GM21737 (cell line): ENCODE measurements around the gene PRKN.
"Not testable (repeated sequence)": the region's sequence is repeated elsewhere in the genome, so short reads cannot be mapped to it uniquely, and the experiment has no call there.

ENCODE experiments used
- ATAC-seq: cut with Tn5 transposase; IDR thresholded peaks from one replicate; pipeline ENCODE4 v1.9.1; 2021; ENCODE audit warnings: mild to moderate bottlenecking, moderate library complexity; ENCODE audit not compliant: unreplicated experiment

Gene PRKN

DNA sequence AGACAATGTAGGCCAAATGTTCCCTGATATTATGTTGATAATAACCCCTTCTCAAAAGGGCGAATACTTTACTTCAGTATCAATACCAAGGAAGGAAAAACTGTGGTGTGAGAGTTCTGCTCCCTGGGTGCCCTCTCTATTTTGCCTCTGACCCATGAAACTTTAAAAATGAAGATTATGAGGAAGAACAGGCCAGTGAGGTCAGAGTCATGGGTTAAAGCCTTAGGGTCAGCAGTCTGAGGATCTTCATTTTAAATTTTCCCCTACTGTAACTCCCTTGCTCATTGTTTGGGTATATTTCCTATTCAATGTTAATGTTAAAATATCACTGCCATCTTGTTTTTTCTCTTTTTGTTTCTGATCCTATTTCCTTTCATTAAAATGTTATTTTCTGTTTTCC lies 47.9 kb downstream of the PRKN start:
- ATAC-seq: no peak

DNA sequence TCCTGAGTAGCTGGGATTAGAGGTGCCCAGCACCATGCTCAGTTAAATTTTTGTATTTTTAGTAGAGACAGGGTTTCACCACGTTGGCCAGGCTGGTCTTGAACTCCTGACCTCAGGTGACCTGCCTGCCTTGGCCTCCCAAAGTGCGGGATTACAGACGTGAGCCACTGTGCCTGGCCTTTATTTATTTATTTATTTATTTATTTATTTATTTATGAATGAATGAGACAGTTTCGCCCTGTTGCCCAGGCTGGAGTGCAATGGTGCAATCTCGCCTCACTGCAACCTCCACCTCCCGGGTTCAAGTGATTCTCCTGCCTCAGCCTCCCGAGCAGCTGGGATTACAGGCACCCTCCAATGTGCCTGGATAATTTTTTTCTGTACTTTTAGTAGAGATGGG lies 48.7 kb downstream of the PRKN start:
- not testable (repeated sequence) for ATAC-seq

DNA sequence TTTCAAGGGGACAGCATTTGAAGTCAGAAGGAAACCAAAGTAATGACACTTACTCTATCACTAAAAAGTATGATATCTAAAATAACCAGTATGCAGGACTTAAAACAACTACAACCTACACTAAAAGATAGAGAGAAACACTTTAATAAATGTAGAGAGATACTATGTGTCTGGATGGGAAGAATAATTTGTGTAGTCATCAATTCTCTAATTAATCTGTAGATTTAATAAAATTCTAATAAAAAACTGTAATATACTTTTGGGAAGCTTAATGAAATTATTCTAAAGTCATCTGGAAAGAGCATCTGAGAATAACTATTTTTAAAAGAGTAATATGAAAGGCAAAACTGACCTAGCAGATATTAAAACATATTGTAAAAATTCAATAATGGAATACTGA lies 52.1 kb downstream of the PRKN start:
- no peak for ATAC-seq

DNA sequence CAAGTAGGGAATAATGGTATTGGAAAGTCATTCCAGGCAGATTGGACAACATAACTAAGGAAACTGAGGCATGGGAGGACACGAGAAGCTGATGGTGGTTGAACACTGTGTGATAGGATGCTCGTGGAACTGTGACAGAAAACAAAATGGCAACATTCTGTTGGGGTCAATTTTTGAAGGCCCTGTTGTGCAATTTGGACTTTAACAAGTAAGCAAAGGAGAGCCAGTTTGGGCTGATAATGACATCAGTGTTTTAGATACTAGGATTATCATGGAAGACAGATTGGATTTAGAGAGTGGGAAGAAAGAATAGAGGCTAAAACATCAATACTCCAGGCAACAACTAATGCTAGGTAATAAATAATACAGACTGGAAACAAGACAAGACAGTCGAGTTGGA lies 53.1 kb downstream of the PRKN start:
- ATAC-seq: no peak

DNA sequence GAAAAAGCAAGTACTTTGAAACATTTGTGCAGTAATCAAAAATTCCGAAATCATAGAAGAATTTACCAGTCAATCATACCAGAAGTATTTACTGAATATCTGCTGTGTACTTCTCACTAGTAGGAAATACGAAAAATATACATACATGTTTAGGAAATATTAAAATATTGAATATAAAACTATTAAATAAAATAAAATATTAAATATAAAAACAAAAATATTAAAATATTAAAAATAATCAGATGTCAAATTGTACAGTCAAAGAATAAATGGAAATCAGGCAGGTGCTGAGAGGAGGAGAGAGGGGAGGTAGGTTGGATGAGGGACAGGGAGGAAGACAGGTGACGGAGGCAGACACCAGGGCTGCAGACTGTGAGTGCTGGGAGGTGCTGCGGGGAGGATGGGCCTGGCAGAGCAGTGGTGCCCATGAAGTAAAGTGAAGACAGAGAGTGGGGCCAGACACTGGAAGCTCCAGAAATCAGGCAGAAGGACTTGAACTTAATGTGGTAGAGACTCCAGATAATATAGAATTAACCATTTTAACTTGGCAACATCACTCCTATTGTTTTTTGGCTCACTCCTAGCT lies 55.9 kb downstream of the PRKN start:
- no peak for ATAC-seq

DNA sequence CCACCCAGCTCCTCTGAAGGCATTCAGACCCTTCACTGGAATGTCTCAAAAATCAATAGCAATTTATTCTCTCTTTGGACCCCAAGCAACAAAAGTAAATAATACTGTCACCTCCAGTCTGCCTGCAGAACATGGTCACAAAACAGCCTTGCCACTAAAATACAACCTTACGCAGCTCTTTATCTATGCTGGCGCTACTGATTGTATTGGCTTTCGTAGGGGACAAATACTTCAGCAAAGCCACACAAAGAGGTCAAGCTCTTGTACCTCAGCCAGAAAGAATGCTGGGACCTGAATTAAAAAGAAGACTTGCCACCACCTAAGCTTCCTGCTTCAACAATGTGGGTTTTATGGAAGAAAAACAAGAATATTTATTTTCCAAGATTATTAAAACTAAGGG lies 57.2 kb downstream of the PRKN start:
- ATAC-seq: no peak

DNA sequence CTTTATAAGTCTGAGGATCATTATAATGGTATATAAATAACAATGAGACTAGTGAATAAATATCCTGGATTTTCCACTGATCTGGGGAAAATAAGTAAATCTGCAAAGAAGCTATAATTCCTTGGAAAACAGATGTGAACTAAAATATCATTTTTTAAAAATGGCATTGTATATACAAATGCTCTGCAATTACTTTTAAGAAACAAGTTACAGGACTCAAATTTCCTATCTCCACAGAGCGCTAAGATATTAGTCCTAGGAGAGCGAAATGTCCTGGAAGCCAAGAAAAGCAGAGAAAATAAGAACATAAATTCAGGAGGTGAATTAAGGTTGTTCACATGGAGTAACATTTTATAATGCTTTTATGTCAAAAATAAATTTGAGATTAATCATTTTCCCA lies 61.3 kb downstream of the PRKN start:
- no peak for ATAC-seq

DNA sequence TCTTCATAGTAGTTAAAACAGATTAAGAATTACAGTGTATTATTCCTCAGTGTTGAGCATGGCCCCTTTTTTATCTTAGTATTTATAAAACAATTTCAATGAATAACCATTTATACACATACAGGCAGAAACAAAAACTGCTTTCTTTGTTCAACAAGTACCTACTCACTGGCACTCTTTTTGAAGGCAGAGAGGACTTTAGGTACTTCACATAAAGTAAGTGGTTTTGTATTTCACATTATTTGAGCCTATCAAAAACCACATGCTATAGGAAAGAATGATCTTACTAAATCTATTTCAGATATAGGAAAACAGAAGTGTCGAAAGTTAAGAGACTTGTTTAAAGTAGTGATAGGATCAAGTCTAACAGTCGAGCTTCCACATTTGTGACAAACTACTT lies 73.8 kb downstream of the PRKN start:
- no peak for ATAC-seq

DNA sequence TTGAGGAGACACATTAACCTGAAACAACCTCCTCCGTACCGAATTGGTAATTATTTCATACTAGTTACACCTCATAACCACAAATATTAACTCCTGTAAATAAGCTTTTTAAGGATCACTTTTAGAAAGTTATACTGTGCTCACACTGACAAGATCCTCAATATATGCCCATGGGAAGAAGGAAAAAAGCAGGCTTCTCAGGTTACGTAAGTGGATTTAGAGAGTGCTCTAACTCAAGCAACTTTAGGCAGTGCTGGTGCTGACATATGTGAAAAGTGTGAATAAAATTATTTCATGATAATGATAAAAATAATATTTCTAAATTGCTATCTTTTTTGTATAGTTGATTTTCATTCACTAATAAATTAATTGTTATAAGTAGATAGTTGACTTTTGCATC lies 76.1 kb downstream of the PRKN start:
- ATAC-seq: no peak

DNA sequence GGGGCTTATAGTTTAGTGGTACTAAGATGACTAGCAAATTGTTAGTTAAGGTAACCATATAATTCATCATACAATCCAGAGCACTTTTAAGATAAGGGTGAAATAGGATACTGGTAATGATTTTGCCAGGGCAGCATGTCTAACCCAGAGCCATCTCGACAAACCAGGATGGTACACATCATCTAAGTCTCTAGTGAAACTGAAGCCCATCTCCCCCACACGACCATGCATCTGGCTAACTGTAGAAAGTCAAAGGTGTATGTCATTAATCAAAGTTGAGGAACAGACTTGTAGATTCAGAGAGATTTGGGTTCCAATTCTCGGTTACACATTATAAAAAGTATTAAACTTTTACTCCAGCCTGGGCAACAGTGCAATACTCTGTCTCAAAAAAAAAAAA lies 78.3 kb downstream of the PRKN start:
- no peak for ATAC-seq

DNA sequence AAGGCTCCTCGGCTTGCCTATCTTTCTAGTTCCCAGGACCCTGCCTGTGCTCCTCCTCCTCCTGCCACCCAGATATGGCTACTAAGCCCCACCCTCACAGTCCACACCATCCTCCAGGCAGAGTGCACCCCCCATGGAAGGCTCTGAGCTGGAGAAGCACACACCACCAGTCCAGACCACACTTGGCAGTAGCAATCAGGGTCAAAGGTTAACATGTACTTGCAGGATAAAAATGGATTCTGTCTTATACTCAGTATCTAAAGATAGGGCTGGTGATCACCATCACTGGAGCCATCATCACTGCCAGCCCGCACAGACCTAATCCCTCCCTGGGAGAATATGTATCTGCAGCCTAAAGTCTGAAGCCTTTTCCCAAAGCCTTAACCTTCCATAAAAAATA lies 83.4 kb downstream of the PRKN start:
- no peak for ATAC-seq

DNA sequence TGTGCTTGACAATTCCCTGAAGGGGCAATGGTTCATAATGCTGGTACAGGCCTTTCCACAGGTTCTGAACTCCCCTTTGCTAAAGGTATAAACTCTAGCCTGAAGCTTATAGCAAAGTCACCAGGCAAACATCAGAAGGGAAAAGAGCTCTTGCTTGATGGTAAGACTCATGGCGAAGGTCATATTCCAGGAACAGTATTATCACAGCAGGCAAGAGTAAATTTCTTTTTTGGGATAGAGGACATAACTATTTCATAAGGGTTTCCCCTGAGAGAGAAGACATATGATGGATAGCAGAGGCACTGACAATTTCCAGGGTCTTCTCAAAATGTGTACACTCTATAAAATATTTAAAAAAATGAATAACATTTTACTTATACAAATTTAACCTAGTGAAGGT lies 86.8 kb downstream of the PRKN start:
- ATAC-seq: no peak

DNA sequence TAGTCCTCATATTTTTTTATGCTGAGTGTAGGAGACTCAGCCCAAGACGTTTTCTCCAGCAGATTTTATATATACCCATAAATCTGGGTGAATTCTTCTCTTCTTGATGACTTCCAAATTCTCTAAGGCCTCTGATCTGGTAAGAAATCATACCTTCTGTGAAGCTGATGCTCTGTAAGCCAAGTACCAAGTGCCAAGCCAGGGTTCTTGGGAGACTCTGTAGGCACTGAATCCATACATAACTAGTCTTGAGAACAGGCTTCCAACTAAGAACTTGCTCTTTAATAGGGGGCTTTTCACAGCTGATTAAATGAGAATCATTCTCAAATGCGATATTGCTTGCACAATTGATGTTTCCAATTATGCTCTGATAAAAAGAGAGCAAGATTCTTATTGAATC lies 87.6 kb downstream of the PRKN start:
- no peak for ATAC-seq

DNA sequence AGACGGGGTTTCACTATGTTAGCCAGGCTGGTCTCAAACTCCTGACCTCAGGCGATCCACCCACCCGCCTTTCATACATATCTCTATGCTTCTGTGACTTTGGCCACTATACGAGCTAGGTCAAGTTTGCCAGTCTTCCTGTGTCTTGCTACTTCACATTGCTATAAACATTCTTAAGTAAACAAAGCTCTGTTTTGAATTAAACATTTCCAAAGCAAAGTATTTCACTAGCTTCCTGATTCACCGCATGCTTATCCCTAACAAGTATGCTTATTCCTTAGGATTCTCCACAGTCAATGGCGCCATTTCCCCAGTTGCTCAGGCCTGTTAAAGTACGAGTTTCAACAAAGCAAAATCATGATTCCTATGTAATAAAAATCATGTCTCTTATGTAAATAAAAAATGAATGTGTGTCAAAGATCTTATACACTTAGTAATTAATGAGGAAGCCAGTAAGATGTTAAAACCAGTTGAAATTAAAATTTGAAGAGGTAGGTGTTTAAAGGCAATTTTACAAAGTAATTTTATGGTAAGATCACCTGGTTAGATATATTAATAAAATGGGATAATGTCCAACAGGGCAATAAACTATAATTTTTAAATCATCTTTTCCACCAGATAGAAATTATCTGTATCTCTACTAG lies 88.5 kb downstream of the PRKN start:
- no peak for ATAC-seq

DNA sequence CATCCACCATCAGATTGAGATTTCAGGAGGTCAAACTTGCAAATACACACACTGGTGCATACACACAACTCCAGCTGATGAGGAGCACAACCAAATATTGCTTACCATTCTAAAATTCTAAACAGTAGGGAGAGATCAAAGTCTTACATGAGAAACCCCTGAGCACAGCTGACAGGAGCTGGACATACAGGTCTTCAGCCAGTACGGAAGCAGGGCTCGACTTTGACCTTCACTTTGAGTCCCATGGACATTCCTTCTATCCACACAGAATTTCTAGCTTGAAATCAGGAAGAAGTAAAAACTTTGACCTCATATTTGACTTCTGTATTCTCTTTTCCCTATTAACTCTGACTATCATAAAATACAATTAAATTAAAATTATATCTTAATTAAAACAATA lies 90.2 kb downstream of the PRKN start:
- no peak for ATAC-seq

DNA sequence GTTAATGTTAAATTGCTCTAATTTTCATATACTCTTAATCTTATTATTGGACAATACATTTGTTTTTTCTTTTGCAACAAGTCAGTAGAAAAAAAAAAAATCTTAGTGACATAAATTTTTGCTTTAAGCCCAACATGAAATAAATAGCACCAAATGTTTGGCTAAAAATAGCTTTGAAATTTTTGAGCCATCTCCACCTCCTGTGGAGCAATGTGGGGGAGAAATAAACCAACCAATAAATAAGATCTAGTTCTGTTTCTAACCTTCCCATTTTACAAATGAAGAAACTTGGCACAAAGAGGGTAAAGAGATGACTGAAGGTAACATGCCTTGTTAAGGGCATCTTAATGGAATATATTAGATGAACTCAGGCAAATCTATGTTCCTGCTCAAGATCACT lies 91.4 kb downstream of the PRKN start:
- no peak for ATAC-seq

DNA sequence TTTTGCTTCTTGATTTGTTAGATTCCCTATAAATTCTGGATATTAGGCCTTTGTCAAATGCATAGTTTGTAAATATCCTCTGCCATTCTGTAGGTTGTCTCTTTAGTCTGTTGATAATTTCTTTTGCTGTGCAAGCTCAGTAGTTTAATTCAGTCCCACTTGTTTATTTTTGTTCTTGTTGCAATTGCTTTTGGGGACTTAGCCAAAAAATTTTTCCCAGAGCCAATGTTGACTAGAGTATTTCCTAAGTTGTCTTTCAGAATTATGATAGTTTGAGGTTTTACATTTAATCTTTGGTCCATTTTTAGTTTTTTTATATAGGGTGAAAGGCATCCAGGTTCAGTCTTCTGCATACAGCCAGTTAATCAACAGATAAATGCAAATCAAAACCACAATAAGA lies 96.0 kb downstream of the PRKN start:
- ATAC-seq: no peak

DNA sequence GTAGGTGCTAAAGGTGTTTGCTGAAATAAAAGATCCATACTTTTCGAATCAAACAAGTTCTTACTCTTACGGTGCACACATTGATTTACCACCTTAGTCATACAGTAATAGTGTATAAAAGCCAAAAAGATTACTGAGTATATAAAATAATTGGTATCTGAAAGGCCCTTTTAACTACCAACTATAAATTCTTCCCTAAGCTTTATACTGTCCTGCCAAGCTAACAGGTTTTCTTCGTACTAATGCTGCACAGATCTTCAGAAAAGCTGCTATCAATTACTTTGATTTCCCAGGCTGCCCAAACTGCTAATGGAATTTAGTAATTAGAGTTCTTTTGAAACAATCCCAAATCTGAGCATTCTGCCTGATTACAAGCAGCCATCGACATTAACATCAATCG lies 97.5 kb downstream of the PRKN start:
- ATAC-seq: no peak

DNA sequence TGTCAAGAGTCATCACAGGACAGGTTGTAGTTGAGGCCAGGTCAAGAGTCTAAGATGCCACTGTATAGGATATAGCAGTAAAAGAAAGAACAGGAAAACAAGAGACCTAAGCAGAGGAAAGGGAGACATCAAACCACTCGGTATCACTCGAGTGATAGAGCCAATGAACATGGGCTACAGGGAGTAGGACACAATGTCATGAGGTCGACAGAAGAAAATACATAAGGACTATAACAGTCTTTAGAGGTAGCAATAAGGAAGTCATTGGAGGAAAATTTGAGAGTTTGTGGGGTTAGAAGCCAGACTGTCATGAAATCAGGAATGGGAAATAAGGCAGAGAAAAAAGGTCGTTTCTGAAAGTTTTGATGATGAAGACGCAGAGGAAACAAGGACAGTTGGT lies 99.7 kb downstream of the PRKN start:
- no peak for ATAC-seq

DNA sequence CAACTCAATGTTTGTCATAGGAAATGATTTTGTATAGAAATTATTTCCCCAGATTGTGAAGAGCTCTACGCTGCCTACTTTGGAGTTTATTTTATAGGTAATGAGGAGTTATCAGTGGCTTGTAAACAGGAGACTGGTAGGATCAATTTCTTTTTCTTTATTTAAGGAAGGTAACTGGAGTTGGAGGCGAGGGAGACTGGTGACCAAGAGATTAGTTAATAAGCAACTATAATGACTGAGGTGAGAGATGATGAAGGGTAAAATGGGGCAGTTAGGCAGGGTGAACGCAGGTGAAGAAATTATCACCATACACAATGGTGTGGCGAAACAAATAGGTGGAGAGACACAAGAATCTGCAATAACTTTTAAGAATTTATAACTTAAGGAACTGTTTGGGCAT lies 100.2 kb downstream of the PRKN start:
- ATAC-seq: no peak

DNA sequence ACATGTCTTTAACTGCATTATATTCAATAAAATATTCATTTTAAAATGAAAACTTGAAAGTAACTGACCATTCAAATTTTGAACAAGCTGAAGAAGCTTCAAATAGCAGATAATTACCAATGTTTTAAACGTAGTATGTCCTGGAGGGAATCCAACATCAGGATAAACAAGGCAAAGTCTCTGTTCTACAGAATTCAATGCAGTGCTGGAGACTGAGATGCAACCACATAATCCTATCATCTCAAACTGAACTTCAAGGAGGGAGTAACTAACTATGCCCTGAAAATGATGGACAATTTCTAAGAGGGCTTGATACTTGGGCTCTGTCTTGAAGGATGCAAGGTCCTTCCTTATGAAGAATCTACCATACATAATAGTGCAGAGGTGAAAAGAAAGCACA lies 100.7 kb downstream of the PRKN start:
- ATAC-seq: no peak

DNA sequence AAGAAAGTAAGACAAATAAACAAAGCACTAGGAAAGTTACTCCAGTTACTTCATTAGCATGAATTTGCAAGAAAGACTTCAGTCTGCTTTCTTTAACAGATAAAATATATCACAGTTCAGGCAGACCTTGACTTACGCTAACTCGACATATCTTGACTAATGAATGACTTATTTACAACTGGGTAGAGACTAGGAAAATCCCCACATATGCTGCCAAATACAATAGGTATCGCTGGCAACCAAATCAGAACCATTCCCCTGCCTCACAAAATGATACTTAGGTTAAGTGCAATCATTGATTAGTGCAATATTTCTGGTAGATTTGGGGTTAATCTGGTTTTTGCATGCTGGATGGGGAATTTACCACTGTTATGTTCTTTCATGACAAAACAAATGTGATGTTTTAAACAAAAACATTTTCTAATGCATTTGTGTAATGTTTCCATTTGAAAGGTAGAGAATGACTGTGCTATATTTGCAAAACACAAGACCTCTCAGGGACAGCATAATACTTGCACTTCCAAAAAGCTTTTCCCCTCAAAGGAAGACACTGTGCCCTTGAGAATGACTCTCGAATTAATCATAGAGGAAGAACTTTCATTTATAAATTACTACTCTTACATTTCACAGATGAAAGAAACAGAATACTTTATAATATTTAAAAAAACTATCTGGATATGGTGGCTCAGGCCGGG lies 101.6 kb downstream of the PRKN start:
- ATAC-seq: no peak

DNA sequence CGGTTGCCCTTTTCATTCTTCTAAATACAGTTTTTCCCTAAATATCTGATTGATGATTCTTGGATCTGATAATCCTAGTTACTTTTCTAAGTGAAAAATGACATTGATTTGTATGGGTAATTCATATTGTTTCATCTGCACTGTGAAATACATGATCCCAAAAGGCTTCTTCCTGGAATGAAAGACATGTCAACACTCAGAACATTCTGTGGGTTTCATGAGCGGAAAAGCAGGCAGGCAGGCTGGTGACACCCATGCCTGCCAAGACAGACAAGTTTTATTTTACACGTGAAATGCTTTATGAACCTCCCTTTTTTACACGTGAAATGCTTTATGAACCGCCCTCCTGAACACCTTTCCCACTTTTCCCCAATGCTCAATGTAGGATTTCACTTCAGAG lies 105.0 kb downstream of the PRKN start:
- no peak for ATAC-seq
